Sigmoid colon (tissue), 4 donors: ENCODE results near the gene C5AR2.

Experiments
- EP300 ChIP-seq, 4 donors: sonication (generic); formaldehyde crosslinking; IDR thresholded peaks; one replicate each; pipeline ENCODE4 v1.6.1; 2017; ENCODE audit warnings: antibody characterized with exemption in 4 of 4
- POLR2A ChIP-seq, 2 donors: fragments of 450-650 bp; IDR thresholded peaks; one replicate each; pipeline ENCODE4 v1.6.1; 2016; ENCODE audit warnings: antibody characterized with exemption in 2 of 2, mild to moderate bottlenecking in 2 of 2, moderate library complexity in 2 of 2
- POLR2AphosphoS5 ChIP-seq, 4 donors: sonication (generic); formaldehyde crosslinking; IDR thresholded peaks; one replicate each; pipeline ENCODE4 v1.6.1; 2017; ENCODE audit warnings: antibody characterized with exemption in 4 of 4
- TF ChIP-seq, protein P1 (sequence below), 4 experiments: fragments of 450-650 bp in 3 of 4; fragments of 200-600 bp in 1 of 4; IDR thresholded peaks; one replicate each; pipeline ENCODE4 v1.5.1; 2016 to 2019; ENCODE audit warnings: antibody characterized with exemption in 4 of 4, mild to moderate bottlenecking in 3 of 4, moderate library complexity in 2 of 4

DNA sequence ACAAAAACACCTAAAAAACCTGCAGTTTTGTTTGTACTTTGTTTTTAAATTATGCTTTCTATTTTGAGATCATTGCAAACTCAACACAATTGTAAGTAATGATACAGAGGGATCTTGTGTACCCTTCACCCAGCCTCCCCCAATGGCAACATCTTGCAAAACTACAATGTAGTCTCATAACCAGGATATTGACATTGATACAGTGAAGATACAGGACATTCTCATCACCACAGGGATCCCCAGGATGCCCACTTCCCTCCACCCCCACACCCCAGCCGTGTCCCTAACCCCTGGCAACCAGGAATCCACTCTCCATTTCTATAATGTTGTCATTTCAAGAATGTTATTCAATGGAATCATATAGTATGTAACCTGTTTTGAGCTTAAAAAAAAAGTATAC is 10.3 kb upstream of the C5AR2 start:
- TF ChIP-seq POLR2AphosphoS5 (IDR thresholded peaks at IDR 0.05) (no peak), POLR2A (IDR thresholded peaks at IDR 0.05) (no peak), EP300 (IDR thresholded peaks at IDR 0.05) (no peak)
- TF ChIP-seq, protein P1, sequence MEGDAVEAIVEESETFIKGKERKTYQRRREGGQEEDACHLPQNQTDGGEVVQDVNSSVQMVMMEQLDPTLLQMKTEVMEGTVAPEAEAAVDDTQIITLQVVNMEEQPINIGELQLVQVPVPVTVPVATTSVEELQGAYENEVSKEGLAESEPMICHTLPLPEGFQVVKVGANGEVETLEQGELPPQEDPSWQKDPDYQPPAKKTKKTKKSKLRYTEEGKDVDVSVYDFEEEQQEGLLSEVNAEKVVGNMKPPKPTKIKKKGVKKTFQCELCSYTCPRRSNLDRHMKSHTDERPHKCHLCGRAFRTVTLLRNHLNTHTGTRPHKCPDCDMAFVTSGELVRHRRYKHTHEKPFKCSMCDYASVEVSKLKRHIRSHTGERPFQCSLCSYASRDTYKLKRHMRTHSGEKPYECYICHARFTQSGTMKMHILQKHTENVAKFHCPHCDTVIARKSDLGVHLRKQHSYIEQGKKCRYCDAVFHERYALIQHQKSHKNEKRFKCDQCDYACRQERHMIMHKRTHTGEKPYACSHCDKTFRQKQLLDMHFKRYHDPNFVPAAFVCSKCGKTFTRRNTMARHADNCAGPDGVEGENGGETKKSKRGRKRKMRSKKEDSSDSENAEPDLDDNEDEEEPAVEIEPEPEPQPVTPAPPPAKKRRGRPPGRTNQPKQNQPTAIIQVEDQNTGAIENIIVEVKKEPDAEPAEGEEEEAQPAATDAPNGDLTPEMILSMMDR (IDR thresholded peaks at IDR 0.05): no peak
